Stimulated activated CD4-positive, alpha-beta T cell treated with anti-CD3 and anti-CD28 coated beads, Interleukin-4, amount 100 ng/mL, for 4 hours (primary cell): ENCODE measurements around the gene WDFY2.
A peak's percentile ranks its signal among the peaks of the same experiment; 100 is the strongest.

Experiments used
- DNase-seq, 2 experiments: peaks; one replicate each; pipeline ENCODE4 v3.0.0-alpha.2; 2020

Gene WDFY2

GRCh38 chr13:51803422-51804294, 219.4 kb downstream of the WDFY2 start, which contains the start of gene DHRS12:
Gene DHRS12 (minus strand): TSS chr13:51804163. CDS start chr13:51799659, 4,504 bp downstream.
- peak; percentile 80 to 84 for DNase-seq

GRCh38 chr13:51804295-51805172, 220.3 kb downstream of the WDFY2 start:
- peak; percentile 36 to 40 for DNase-seq

- DNase-seq = no peak
These were observed 221.1 kb downstream of the WDFY2 start for GRCh38 chr13:51805313-51805712.

GRCh38 chr13:51805925-51806324, 221.7 kb downstream of the WDFY2 start:
- DNase-seq = no peak

GRCh38 chr13:51806566-51806965, 222.3 kb downstream of the WDFY2 start:
- peak in 1 of 2 experiments; percentile 26 for DNase-seq

GRCh38 chr13:51807041-51807440, 222.8 kb downstream of the WDFY2 start:
- no peak for DNase-seq

- DNase-seq = no peak
These were observed 224.5 kb downstream of the WDFY2 start for GRCh38 chr13:51808811-51809210.

GRCh38 chr13:51811046-51811445, 226.8 kb downstream of the WDFY2 start:
- no peak for DNase-seq

GRCh38 chr13:51811920-51812451, 227.7 kb downstream of the WDFY2 start:
- DNase-seq = no peak

- DNase-seq = no peak
These were observed 229.8 kb downstream of the WDFY2 start for GRCh38 chr13:51814071-51814470.

GRCh38 chr13:51814825-51815650, 230.8 kb downstream of the WDFY2 start:
- DNase-seq = peak; percentile 54 to 63

- DNase-seq = no peak
These were observed 231.6 kb downstream of the WDFY2 start for GRCh38 chr13:51815848-51816247.

- DNase-seq = no peak
These were observed 232.5 kb downstream of the WDFY2 start for GRCh38 chr13:51816604-51817249.
